ENCODE measurements around the gene CCDC197. TPM values are rescaled to one million over a fixed set of nuclear protein-coding genes. Genes with fewer than 3 reads are reported as not detected.

The CCDC197 gene
- polyA plus RNA-seq, 1 donor from 2014 or later: not detected

DNA sequence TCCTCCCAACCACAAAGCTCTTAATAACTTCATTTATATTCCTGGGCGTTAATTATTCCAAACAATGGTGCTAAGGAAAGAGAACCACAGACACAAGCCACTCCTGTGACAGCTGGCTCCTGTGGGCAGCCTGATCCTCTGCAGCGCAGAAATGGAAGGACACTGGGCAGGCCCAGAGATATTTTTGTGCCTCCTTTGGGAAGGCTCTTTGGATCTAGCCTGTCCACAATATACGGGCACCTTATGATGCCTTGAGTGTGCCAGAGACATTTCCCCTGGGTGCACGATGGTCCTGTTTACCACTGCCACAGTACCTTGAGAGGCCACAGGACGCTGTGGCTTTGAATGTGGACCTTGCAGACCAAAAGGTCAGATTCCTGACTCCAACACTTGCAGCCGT is 22.8 kb upstream of the CCDC197 start:
- Histone ChIP-seq H4K20me1 (ENCODE audit: insufficient read depth) (no peaks in the 10 kb centered on the region), H3K36me3 (ENCODE audit: insufficient read depth, low read length) (no peaks in the 10 kb centered on the region), H3K9me2 (ENCODE audit: insufficient read depth, low read length) (no peaks in the 10 kb centered on the region), H2AFZ (ENCODE audit: low read depth, low read length) (no peak overlapping the region), H3K27ac (ENCODE audit: low read length) (no peak overlapping the region), H3K27me3 (ENCODE audit: insufficient read depth, low read depth, low read length) (no peaks in the 10 kb centered on the region), H3F3A (ENCODE audit: insufficient read depth, low read length, poor library complexity, severe bottlenecking) (no peaks in the 10 kb centered on the region), H3K4me2 (ENCODE audit: low read length) (no peak overlapping the region), H3K79me2 (replicated peaks; ENCODE audit: insufficient read depth, low read length) (no peaks in the 10 kb centered on the region), H3K9me3 (ENCODE audit: low read length) (no peaks in the 10 kb centered on the region), H3K4me3 (ENCODE audit: low read length) (no peak overlapping the region), H3K9ac (ENCODE audit: low read length) (no peak overlapping the region)
- TF ChIP-seq EP300 (conservative IDR thresholded peaks at IDR 0.05; ENCODE audit: poor library complexity, severe bottlenecking) (no peak), EZH2 (IDR thresholded peaks at IDR 0.05; ENCODE audit: borderline replicate concordance, insufficient read depth, low read length, poor library complexity, severe bottlenecking) (no peak), MXI1 (conservative IDR thresholded peaks at IDR 0.05; ENCODE audit: poor library complexity, severe bottlenecking) (no peak), SMC3 (conservative IDR thresholded peaks at IDR 0.05; ENCODE audit: poor library complexity) (no peak), RAD21 (conservative IDR thresholded peaks at IDR 0.05) (no peak), TAF1 (IDR thresholded peaks at IDR 0.05; ENCODE audit: low read depth) (no peak), POLR2AphosphoS5 (IDR thresholded peaks at IDR 0.05) (no peak)
- TF ChIP-seq, protein P1, sequence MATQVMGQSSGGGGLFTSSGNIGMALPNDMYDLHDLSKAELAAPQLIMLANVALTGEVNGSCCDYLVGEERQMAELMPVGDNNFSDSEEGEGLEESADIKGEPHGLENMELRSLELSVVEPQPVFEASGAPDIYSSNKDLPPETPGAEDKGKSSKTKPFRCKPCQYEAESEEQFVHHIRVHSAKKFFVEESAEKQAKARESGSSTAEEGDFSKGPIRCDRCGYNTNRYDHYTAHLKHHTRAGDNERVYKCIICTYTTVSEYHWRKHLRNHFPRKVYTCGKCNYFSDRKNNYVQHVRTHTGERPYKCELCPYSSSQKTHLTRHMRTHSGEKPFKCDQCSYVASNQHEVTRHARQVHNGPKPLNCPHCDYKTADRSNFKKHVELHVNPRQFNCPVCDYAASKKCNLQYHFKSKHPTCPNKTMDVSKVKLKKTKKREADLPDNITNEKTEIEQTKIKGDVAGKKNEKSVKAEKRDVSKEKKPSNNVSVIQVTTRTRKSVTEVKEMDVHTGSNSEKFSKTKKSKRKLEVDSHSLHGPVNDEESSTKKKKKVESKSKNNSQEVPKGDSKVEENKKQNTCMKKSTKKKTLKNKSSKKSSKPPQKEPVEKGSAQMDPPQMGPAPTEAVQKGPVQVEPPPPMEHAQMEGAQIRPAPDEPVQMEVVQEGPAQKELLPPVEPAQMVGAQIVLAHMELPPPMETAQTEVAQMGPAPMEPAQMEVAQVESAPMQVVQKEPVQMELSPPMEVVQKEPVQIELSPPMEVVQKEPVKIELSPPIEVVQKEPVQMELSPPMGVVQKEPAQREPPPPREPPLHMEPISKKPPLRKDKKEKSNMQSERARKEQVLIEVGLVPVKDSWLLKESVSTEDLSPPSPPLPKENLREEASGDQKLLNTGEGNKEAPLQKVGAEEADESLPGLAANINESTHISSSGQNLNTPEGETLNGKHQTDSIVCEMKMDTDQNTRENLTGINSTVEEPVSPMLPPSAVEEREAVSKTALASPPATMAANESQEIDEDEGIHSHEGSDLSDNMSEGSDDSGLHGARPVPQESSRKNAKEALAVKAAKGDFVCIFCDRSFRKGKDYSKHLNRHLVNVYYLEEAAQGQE (IDR thresholded peaks at IDR 0.05; ENCODE audit: borderline replicate concordance): no peak
- TF ChIP-seq, protein P2, sequence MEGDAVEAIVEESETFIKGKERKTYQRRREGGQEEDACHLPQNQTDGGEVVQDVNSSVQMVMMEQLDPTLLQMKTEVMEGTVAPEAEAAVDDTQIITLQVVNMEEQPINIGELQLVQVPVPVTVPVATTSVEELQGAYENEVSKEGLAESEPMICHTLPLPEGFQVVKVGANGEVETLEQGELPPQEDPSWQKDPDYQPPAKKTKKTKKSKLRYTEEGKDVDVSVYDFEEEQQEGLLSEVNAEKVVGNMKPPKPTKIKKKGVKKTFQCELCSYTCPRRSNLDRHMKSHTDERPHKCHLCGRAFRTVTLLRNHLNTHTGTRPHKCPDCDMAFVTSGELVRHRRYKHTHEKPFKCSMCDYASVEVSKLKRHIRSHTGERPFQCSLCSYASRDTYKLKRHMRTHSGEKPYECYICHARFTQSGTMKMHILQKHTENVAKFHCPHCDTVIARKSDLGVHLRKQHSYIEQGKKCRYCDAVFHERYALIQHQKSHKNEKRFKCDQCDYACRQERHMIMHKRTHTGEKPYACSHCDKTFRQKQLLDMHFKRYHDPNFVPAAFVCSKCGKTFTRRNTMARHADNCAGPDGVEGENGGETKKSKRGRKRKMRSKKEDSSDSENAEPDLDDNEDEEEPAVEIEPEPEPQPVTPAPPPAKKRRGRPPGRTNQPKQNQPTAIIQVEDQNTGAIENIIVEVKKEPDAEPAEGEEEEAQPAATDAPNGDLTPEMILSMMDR (IDR thresholded peaks at IDR 0.05; ENCODE audit: poor library complexity, severe bottlenecking): no peak

DNA sequence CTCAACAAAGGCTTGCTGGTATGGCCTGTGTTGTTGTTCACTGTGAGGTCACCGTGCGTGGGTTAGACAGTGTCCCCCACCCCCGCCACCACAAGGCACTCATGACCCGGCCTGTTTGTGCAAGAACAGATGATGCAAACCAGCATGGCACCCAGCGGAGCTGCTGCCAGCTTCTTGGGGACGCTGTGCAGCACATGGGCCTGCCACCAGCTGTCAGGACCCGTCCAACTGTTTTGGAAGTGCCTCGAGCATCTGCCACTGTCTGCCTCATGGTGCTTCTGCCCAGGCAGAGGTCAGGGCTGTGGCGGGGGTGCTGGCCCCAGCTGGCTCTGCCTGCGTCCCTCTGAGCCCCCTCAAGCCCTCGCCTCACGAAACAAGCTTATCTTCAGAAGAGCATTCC is 22.3 kb upstream of the CCDC197 start:
- Histone ChIP-seq H3K36me3 (ENCODE audit: insufficient read depth, low read length) (no peaks in the 10 kb centered on the region), H3K79me2 (replicated peaks; ENCODE audit: insufficient read depth, low read length) (no peaks in the 10 kb centered on the region), H3K9me3 (ENCODE audit: low read length) (no peaks in the 10 kb centered on the region), H3F3A (ENCODE audit: insufficient read depth, low read length, poor library complexity, severe bottlenecking) (no peaks in the 10 kb centered on the region), H3K9me2 (ENCODE audit: insufficient read depth, low read length) (no peaks in the 10 kb centered on the region), H3K27ac (ENCODE audit: low read length) (no peak overlapping the region), H3K9ac (ENCODE audit: low read length) (no peak overlapping the region), H3K4me3 (ENCODE audit: low read length) (no peak overlapping the region), H2AFZ (ENCODE audit: low read depth, low read length) (no peak overlapping the region), H4K20me1 (ENCODE audit: insufficient read depth) (no peaks in the 10 kb centered on the region), H3K27me3 (ENCODE audit: insufficient read depth, low read depth, low read length) (no peaks in the 10 kb centered on the region), H3K4me2 (ENCODE audit: low read length) (no peak overlapping the region)
- TF ChIP-seq RAD21 (conservative IDR thresholded peaks at IDR 0.05) (no peak), POLR2AphosphoS5 (IDR thresholded peaks at IDR 0.05) (no peak), EP300 (conservative IDR thresholded peaks at IDR 0.05; ENCODE audit: poor library complexity, severe bottlenecking) (no peak), TAF1 (IDR thresholded peaks at IDR 0.05; ENCODE audit: low read depth) (no peak), SMC3 (conservative IDR thresholded peaks at IDR 0.05; ENCODE audit: poor library complexity) (no peak), EZH2 (IDR thresholded peaks at IDR 0.05; ENCODE audit: borderline replicate concordance, insufficient read depth, low read length, poor library complexity, severe bottlenecking) (no peak), MXI1 (conservative IDR thresholded peaks at IDR 0.05; ENCODE audit: poor library complexity, severe bottlenecking) (no peak)
- TF ChIP-seq, protein P2 (IDR thresholded peaks at IDR 0.05; ENCODE audit: poor library complexity, severe bottlenecking): no peak
- TF ChIP-seq, protein P1 (IDR thresholded peaks at IDR 0.05; ENCODE audit: borderline replicate concordance): no peak

Measured in neural cell (in vitro differentiated cells).